ENCODE measurements around the gene SLC10A7.

SLC10A7 gene

GRCh38 chr4:146256328-146256727 is 265.4 kb downstream of the SLC10A7 start:
- no peaks in the 10 kb centered on the region for H3K4me1 ChIP-seq (ENCODE audit: control insufficient read depth, insufficient read depth, low read length)
- H3K27ac ChIP-seq (ENCODE audit: insufficient read depth, low read depth, low read length, poor library complexity, severe bottlenecking): no peak overlapping the region
- WGBS, 2 experiments: 91 to 100% methylated on average over 1 of the region's 1 CpG
- no peaks in the 10 kb centered on the region for H3K9me3 ChIP-seq (ENCODE audit: control insufficient read depth, low read length)
- H3K36me3 ChIP-seq (ENCODE audit: control insufficient read depth, insufficient read depth, low read length): no peaks in the 10 kb centered on the region
- no peak overlapping the region for H3K4me3 ChIP-seq (ENCODE audit: insufficient read depth, low read depth, low read length)
- no peaks in the 10 kb centered on the region for H3K27me3 ChIP-seq (ENCODE audit: control insufficient read depth, insufficient read depth, low read length, poor library complexity, severe bottlenecking)

GRCh38 chr4:146255874-146256273 is 265.9 kb downstream of the SLC10A7 start:
- Histone ChIP-seq H3K27ac (ENCODE audit: insufficient read depth, low read depth, low read length, poor library complexity, severe bottlenecking) (no peak overlapping the region), H3K4me1 (ENCODE audit: control insufficient read depth, insufficient read depth, low read length) (no peaks in the 10 kb centered on the region), H3K4me3 (ENCODE audit: insufficient read depth, low read depth, low read length) (no peak overlapping the region), H3K9me3 (ENCODE audit: control insufficient read depth, low read length) (no peaks in the 10 kb centered on the region), H3K27me3 (ENCODE audit: control insufficient read depth, insufficient read depth, low read length, poor library complexity, severe bottlenecking) (no peaks in the 10 kb centered on the region), H3K36me3 (ENCODE audit: control insufficient read depth, insufficient read depth, low read length) (no peaks in the 10 kb centered on the region)
- WGBS, 2 experiments: 89 to 95% methylated on average over 3 of the region's 3 CpGs

GRCh38 chr4:146255463-146255862 is 266.3 kb downstream of the SLC10A7 start:
- Histone ChIP-seq H3K36me3 (ENCODE audit: control insufficient read depth, insufficient read depth, low read length) (no peaks in the 10 kb centered on the region), H3K27ac (ENCODE audit: insufficient read depth, low read depth, low read length, poor library complexity, severe bottlenecking) (no peak overlapping the region), H3K4me3 (ENCODE audit: insufficient read depth, low read depth, low read length) (no peak overlapping the region), H3K4me1 (ENCODE audit: control insufficient read depth, insufficient read depth, low read length) (no peaks in the 10 kb centered on the region), H3K27me3 (ENCODE audit: control insufficient read depth, insufficient read depth, low read length, poor library complexity, severe bottlenecking) (no peaks in the 10 kb centered on the region), H3K9me3 (ENCODE audit: control insufficient read depth, low read length) (no peaks in the 10 kb centered on the region)
- 95 to 100% methylated on average over 1 of the region's 1 CpG for WGBS, 2 experiments

GRCh38 chr4:146252969-146253611 is 268.6 kb downstream of the SLC10A7 start:
- no peaks in the 10 kb centered on the region for H3K36me3 ChIP-seq (ENCODE audit: control insufficient read depth, insufficient read depth, low read length)
- no peak overlapping the region for H3K27ac ChIP-seq (ENCODE audit: insufficient read depth, low read depth, low read length, poor library complexity, severe bottlenecking)
- WGBS, 2 experiments: 94 to 95% methylated on average over 3 to 4 of the region's 5 CpGs
- H3K9me3 ChIP-seq (ENCODE audit: control insufficient read depth, low read length): no peaks in the 10 kb centered on the region
- H3K4me3 ChIP-seq (ENCODE audit: insufficient read depth, low read depth, low read length): no peak overlapping the region
- H3K4me1 ChIP-seq (ENCODE audit: control insufficient read depth, insufficient read depth, low read length): no peaks in the 10 kb centered on the region
- no peaks in the 10 kb centered on the region for H3K27me3 ChIP-seq (ENCODE audit: control insufficient read depth, insufficient read depth, low read length, poor library complexity, severe bottlenecking)

GRCh38 chr4:146247356-146247755 is 274.4 kb downstream of the SLC10A7 start:
- Histone ChIP-seq H3K4me3 (ENCODE audit: insufficient read depth, low read depth, low read length) (no peak overlapping the region), H3K36me3 (ENCODE audit: control insufficient read depth, insufficient read depth, low read length) (no peaks in the 10 kb centered on the region), H3K9me3 (ENCODE audit: control insufficient read depth, low read length) (no peaks in the 10 kb centered on the region), H3K4me1 (ENCODE audit: control insufficient read depth, insufficient read depth, low read length) (no peaks in the 10 kb centered on the region), H3K27me3 (ENCODE audit: control insufficient read depth, insufficient read depth, low read length, poor library complexity, severe bottlenecking) (no peaks in the 10 kb centered on the region), H3K27ac (ENCODE audit: insufficient read depth, low read depth, low read length, poor library complexity, severe bottlenecking) (no peak overlapping the region)
- 91 to 93% methylated on average over 2 of the region's 2 CpGs for WGBS, 2 experiments

- Histone ChIP-seq H3K36me3 (ENCODE audit: control insufficient read depth, insufficient read depth, low read length) (no peaks in the 10 kb centered on the region), H3K4me3 (ENCODE audit: insufficient read depth, low read depth, low read length) (no peak overlapping the region), H3K27me3 (ENCODE audit: control insufficient read depth, insufficient read depth, low read length, poor library complexity, severe bottlenecking) (no peaks in the 10 kb centered on the region), H3K9me3 (ENCODE audit: control insufficient read depth, low read length) (no peaks in the 10 kb centered on the region), H3K4me1 (ENCODE audit: control insufficient read depth, insufficient read depth, low read length) (no peaks in the 10 kb centered on the region), H3K27ac (ENCODE audit: insufficient read depth, low read depth, low read length, poor library complexity, severe bottlenecking) (no peak overlapping the region)
- 92 to 95% methylated on average over 6 of the region's 6 CpGs for WGBS, 2 experiments
These were observed 275.4 kb downstream of the SLC10A7 start for GRCh38 chr4:146246381-146246780.

GRCh38 chr4:146245850-146246249 is 275.9 kb downstream of the SLC10A7 start:
- Histone ChIP-seq H3K4me3 (ENCODE audit: insufficient read depth, low read depth, low read length) (no peak overlapping the region), H3K9me3 (ENCODE audit: control insufficient read depth, low read length) (no peaks in the 10 kb centered on the region), H3K36me3 (ENCODE audit: control insufficient read depth, insufficient read depth, low read length) (no peaks in the 10 kb centered on the region), H3K27me3 (ENCODE audit: control insufficient read depth, insufficient read depth, low read length, poor library complexity, severe bottlenecking) (no peaks in the 10 kb centered on the region), H3K27ac (ENCODE audit: insufficient read depth, low read depth, low read length, poor library complexity, severe bottlenecking) (no peak overlapping the region), H3K4me1 (ENCODE audit: control insufficient read depth, insufficient read depth, low read length) (no peaks in the 10 kb centered on the region)
- 88 to 96% methylated on average over 4 of the region's 4 CpGs for WGBS, 2 experiments

GRCh38 chr4:146245246-146245645 is 276.5 kb downstream of the SLC10A7 start:
- Histone ChIP-seq H3K4me1 (ENCODE audit: control insufficient read depth, insufficient read depth, low read length) (no peaks in the 10 kb centered on the region), H3K27ac (ENCODE audit: insufficient read depth, low read depth, low read length, poor library complexity, severe bottlenecking) (no peak overlapping the region), H3K9me3 (ENCODE audit: control insufficient read depth, low read length) (no peaks in the 10 kb centered on the region), H3K36me3 (ENCODE audit: control insufficient read depth, insufficient read depth, low read length) (no peaks in the 10 kb centered on the region), H3K27me3 (ENCODE audit: control insufficient read depth, insufficient read depth, low read length, poor library complexity, severe bottlenecking) (no peaks in the 10 kb centered on the region), H3K4me3 (ENCODE audit: insufficient read depth, low read depth, low read length) (no peak overlapping the region)
- 91 to 92% methylated on average over 3 of the region's 3 CpGs for WGBS, 2 experiments

GRCh38 chr4:146244496-146244895 is 277.2 kb downstream of the SLC10A7 start:
- Histone ChIP-seq H3K27me3 (ENCODE audit: control insufficient read depth, insufficient read depth, low read length, poor library complexity, severe bottlenecking) (no peaks in the 10 kb centered on the region), H3K4me3 (ENCODE audit: insufficient read depth, low read depth, low read length) (no peak overlapping the region), H3K27ac (ENCODE audit: insufficient read depth, low read depth, low read length, poor library complexity, severe bottlenecking) (no peak overlapping the region), H3K36me3 (ENCODE audit: control insufficient read depth, insufficient read depth, low read length) (no peaks in the 10 kb centered on the region), H3K9me3 (ENCODE audit: control insufficient read depth, low read length) (no peaks in the 10 kb centered on the region), H3K4me1 (ENCODE audit: control insufficient read depth, insufficient read depth, low read length) (no peaks in the 10 kb centered on the region)
- 92 to 93% methylated on average over 9 of the region's 9 CpGs for WGBS, 2 experiments

GRCh38 chr4:146243883-146244277 is 277.9 kb downstream of the SLC10A7 start:
- no peak overlapping the region for H3K4me3 ChIP-seq (ENCODE audit: insufficient read depth, low read depth, low read length)
- WGBS, 2 experiments: 94% methylated on average over 17 of the region's 17 CpGs
- H3K27ac ChIP-seq (ENCODE audit: insufficient read depth, low read depth, low read length, poor library complexity, severe bottlenecking): no peak overlapping the region
- no peaks in the 10 kb centered on the region for H3K9me3 ChIP-seq (ENCODE audit: control insufficient read depth, low read length)
- no peaks in the 10 kb centered on the region for H3K36me3 ChIP-seq (ENCODE audit: control insufficient read depth, insufficient read depth, low read length)
- H3K27me3 ChIP-seq (ENCODE audit: control insufficient read depth, insufficient read depth, low read length, poor library complexity, severe bottlenecking): no peaks in the 10 kb centered on the region
- no peaks in the 10 kb centered on the region for H3K4me1 ChIP-seq (ENCODE audit: control insufficient read depth, insufficient read depth, low read length)
